Fibroblast of lung (primary cell): ENCODE data around the gene KIF1A.

Source experiments
- EZH2 ChIP-seq: IDR thresholded peaks from 2 replicates; pipeline ENCODE4 v1.5.1; 2012; ENCODE audit warnings: low read length, control low read depth, mild to moderate bottlenecking; ENCODE audit errors: missing control alignments
- TF ChIP-seq, protein P1 (sequence below), 2 donors: IDR thresholded peaks in 1 of 2; conservative IDR thresholded peaks in 1 of 2; 1 replicate in 1 of 2; 2 replicates in 1 of 2; pipeline ENCODE4 v1.5.1; 2011 to 2012; ENCODE audit warnings: low read length in 2 of 2, control low read depth in 1 of 2, inconsistent platforms in 1 of 2, low read depth in 1 of 2, mild to moderate bottlenecking in 1 of 2

DNA sequence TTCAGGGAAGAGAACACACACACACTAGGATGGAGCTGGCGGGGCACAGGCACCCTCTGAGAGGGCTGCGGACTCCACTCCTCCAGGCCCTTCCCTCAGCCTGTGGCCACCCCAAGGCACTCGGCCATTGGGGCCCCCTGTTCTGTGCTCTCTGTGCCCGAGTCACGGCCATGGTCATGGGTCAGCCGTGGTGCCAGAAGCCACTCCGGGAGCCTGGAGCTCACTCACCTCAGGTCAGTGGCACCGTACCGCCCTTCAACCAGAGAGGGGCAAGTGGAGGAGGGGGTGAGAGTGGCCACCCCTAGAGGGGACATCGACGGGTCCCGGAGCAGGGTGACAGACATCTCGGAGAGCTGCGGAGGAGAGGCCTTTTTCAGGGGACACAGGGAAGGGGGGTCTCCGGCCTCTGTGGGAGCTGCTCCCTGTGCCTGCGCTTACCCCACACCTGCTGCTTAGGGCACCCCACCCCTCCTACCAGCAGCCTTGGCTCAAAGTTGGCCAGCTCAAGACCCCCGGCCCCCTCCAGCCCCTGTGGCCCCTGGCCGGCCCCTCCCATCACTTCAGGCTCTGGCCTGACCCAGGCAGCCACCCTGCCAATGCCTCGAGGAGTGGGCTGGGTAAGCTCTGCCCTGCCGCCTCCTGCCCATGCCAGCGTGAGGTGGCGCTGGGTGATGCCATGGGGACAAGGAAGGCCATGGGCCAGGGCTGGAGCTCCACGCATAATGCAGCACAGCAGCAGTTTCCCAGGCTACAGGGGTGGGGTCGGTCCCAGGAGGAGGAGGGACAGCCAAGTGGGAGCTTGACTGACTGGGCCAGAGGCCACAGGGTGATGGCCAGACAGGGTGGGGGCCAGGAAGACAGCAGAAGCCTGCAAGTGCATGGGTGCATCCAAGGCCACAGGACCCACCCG is 99.1 kb downstream of the KIF1A start:
- TF ChIP-seq, protein P1, sequence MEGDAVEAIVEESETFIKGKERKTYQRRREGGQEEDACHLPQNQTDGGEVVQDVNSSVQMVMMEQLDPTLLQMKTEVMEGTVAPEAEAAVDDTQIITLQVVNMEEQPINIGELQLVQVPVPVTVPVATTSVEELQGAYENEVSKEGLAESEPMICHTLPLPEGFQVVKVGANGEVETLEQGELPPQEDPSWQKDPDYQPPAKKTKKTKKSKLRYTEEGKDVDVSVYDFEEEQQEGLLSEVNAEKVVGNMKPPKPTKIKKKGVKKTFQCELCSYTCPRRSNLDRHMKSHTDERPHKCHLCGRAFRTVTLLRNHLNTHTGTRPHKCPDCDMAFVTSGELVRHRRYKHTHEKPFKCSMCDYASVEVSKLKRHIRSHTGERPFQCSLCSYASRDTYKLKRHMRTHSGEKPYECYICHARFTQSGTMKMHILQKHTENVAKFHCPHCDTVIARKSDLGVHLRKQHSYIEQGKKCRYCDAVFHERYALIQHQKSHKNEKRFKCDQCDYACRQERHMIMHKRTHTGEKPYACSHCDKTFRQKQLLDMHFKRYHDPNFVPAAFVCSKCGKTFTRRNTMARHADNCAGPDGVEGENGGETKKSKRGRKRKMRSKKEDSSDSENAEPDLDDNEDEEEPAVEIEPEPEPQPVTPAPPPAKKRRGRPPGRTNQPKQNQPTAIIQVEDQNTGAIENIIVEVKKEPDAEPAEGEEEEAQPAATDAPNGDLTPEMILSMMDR (conservative IDR thresholded peaks at IDR 0.05 in 1 of 2, IDR thresholded peaks at IDR 0.05 in 1 of 2; ENCODE audit: low read depth in 1 of 2, low read length in 2 of 2) = no peak
- TF ChIP-seq EZH2 = no peak
